GM23338 (cell line): ENCODE results near the gene KCNK1. TPM values are rescaled to one million over a fixed set of nuclear protein-coding genes. Genes with fewer than 3 reads are reported as not detected.

Experiments
- ATAC-seq: fragments of 200-7000 bp; cut with Tn5 transposase; 3 replicates; pipeline ENCODE4 v1.9.1; 2020
- DNase-seq: peaks from one replicate; pipeline ENCODE4 v3.0.0-alpha.2; 2015; ENCODE audit warnings: low spot score
- H2AFZ ChIP-seq: fragments of 200-600 bp; sonication (generic); 2 replicates; pipeline ENCODE4 v1.8.0; 2016; ENCODE audit warnings: antibody characterized with exemption, mild to moderate bottlenecking, moderate library complexity
- H3F3A ChIP-seq: fragments of 200-600 bp; sonication (generic); replicated peaks from 2 replicates; pipeline ENCODE4 v1.8.0; 2017; ENCODE audit warnings: antibody characterized with exemption, mixed run types, low read depth
- H3K27ac ChIP-seq: fragments of 200-600 bp; sonication (generic); 2 replicates; pipeline ENCODE4 v1.6.1; 2016; ENCODE audit warnings: low read depth
- H3K27me3 ChIP-seq: fragments of 200-600 bp; sonication (generic); 2 replicates; pipeline ENCODE4 v1.8.0; 2016; ENCODE audit warnings: mild to moderate bottlenecking, mixed run types, moderate library complexity; ENCODE audit not compliant: insufficient read depth
- H3K36me3 ChIP-seq: fragments of 200-600 bp; sonication (generic); 2 replicates; pipeline ENCODE4 v1.8.0; 2016; ENCODE audit warnings: mild to moderate bottlenecking; ENCODE audit not compliant: insufficient read depth
- H3K4me1 ChIP-seq: fragments of 200-600 bp; sonication (generic); 2 replicates; pipeline ENCODE4 v1.8.0; 2016; ENCODE audit warnings: mild to moderate bottlenecking, moderate library complexity; ENCODE audit not compliant: insufficient read depth
- H3K4me2 ChIP-seq: fragments of 200-600 bp; sonication (generic); 2 replicates; pipeline ENCODE4 v1.7.1; 2017; ENCODE audit warnings: mixed run types
- H3K4me3 ChIP-seq: fragments of 200-600 bp; sonication (generic); 2 replicates; pipeline ENCODE4 v1.6.1; 2016; ENCODE audit warnings: mixed run types
- H3K79me2 ChIP-seq: fragments of 200-600 bp; sonication (generic); replicated peaks from 2 replicates; pipeline ENCODE4 v1.8.0; 2017; ENCODE audit warnings: mild to moderate bottlenecking; ENCODE audit not compliant: insufficient read depth
- H3K9me2 ChIP-seq: fragments of 200-600 bp; sonication (generic); 2 replicates; pipeline ENCODE4 v1.8.0; 2017; ENCODE audit not compliant: insufficient read depth
- H4K20me1 ChIP-seq: fragments of 200-600 bp; sonication (generic); replicated peaks from 2 replicates; pipeline ENCODE4 v1.8.0; 2017; ENCODE audit warnings: mild to moderate bottlenecking; ENCODE audit not compliant: insufficient read depth
- H3K27ac Mint-ChIP-seq: 2 replicates; pipeline ENCODE4 v1.8.0; 2020; ENCODE audit warnings: inconsistent platforms, mild to moderate bottlenecking, moderate library complexity, mixed read lengths
- H3K27me3 Mint-ChIP-seq: 3 replicates; pipeline ENCODE4 v1.8.0; 2022; ENCODE audit warnings: low read depth, mild to moderate bottlenecking, moderate library complexity, mixed read lengths, inconsistent platforms; ENCODE audit not compliant: insufficient read depth, poor library complexity
- H3K36me3 Mint-ChIP-seq: 3 replicates; pipeline ENCODE4 v1.8.0; 2021; ENCODE audit warnings: low read depth, mild to moderate bottlenecking, inconsistent platforms, moderate library complexity, mixed read lengths
- H3K4me1 Mint-ChIP-seq: 3 replicates; pipeline ENCODE4 v1.8.0; 2020; ENCODE audit warnings: mild to moderate bottlenecking, inconsistent platforms, mixed read lengths
- H3K4me3 Mint-ChIP-seq: 3 replicates; pipeline ENCODE4 v1.8.0; 2021; ENCODE audit warnings: moderate library complexity, mild to moderate bottlenecking, inconsistent platforms, mixed read lengths
- H3K9me3 Mint-ChIP-seq: 3 replicates; pipeline ENCODE4 v1.8.0; 2020; ENCODE audit warnings: moderate library complexity, mild to moderate bottlenecking, inconsistent platforms, mixed read lengths
- CREB1 ChIP-seq: fragments of 250-450 bp; sonication (Bioruptor Pico); IDR thresholded peaks from 2 replicates; pipeline ENCODE4 v1.5.0; 2020; ENCODE audit warnings: low read depth, mild to moderate bottlenecking, moderate library complexity
- ETS1 ChIP-seq: IDR thresholded peaks from 2 replicates; pipeline ENCODE4 v1.6.1; 2016; ENCODE audit warnings: antibody characterized with exemption
- EZH2 ChIP-seq: fragments of 200-600 bp; sonication (generic); IDR thresholded peaks from one replicate; pipeline ENCODE4 v1.8.0; 2017; ENCODE audit warnings: antibody characterized with exemption, mild to moderate bottlenecking, low read depth; ENCODE audit not compliant: unreplicated experiment
- EZH2phosphoT487 ChIP-seq: fragments of 200-600 bp; sonication (generic); IDR thresholded peaks from one replicate; pipeline ENCODE4 v1.8.1; 2018; ENCODE audit warnings: antibody characterized with exemption; ENCODE audit not compliant: unreplicated experiment
- JUNB ChIP-seq: IDR thresholded peaks from one replicate; pipeline ENCODE4 v1.6.1; 2016; ENCODE audit warnings: antibody characterized with exemption; ENCODE audit not compliant: unreplicated experiment
- NANOG ChIP-seq: IDR thresholded peaks from 2 replicates; pipeline ENCODE4 v1.6.1; 2016; ENCODE audit warnings: antibody characterized with exemption, borderline replicate concordance
- POLR2AphosphoS5 ChIP-seq: IDR thresholded peaks from 2 replicates; pipeline ENCODE4 v1.6.1; 2016; ENCODE audit warnings: antibody characterized with exemption, low read depth
- STAT1 ChIP-seq: IDR thresholded peaks from one replicate; pipeline ENCODE4 v1.6.1; 2016; ENCODE audit warnings: antibody characterized with exemption; ENCODE audit not compliant: unreplicated experiment
- ZNF114 ChIP-seq: fragments of 250-450 bp; sonication (Bioruptor Pico); IDR thresholded peaks from 2 replicates; pipeline ENCODE4 v1.5.0; 2020; ENCODE audit warnings: mild to moderate bottlenecking, moderate library complexity
- ZNF331 ChIP-seq: fragments of 250-450 bp; sonication (Bioruptor Pico); IDR thresholded peaks from 2 replicates; pipeline ENCODE4 v1.5.0; 2020; ENCODE audit warnings: low read depth, mild to moderate bottlenecking, moderate library complexity
- polyA plus RNA-seq: library from polyadenylated mRNA; unstranded; fragments of >200 nt; fragmentation: Nextera tagmentation; extraction: Ambion mirVana; gene quantifications from 2 replicates; pipeline ENCODE4 v1.2.1, GENCODE V29; 2016
- total RNA-seq: library from RNA; depleted of rRNA; stranded (reverse); fragments of >200 nt; shearing (Covaris generic); gene quantifications from 2 replicates; pipeline ENCODE4 v1.2.3, GENCODE V29; 2014
- TF ChIP-seq, protein P1 (sequence below), 2 experiments: fragments of 200-600 bp in 1 of 2; sonication (generic) in 1 of 2; conservative IDR thresholded peaks; 2 replicates each; pipeline versions ENCODE4 v1.5.1 to v1.6.1; 2016 to 2017; ENCODE audit warnings: antibody characterized with exemption in 2 of 2, low read depth in 2 of 2, mild to moderate bottlenecking in 2 of 2, moderate library complexity in 1 of 2
- TF ChIP-seq, protein P2 (sequence below): IDR thresholded peaks from one replicate; pipeline ENCODE4 v1.6.1; 2018; ENCODE audit warnings: antibody characterized with exemption; ENCODE audit not compliant: unreplicated experiment
- TF ChIP-seq, protein P3 (sequence below): fragments of 250-450 bp; sonication (Bioruptor Pico); IDR thresholded peaks from 2 replicates; pipeline ENCODE4 v1.5.0; 2020; ENCODE audit warnings: mild to moderate bottlenecking, moderate library complexity

The KCNK1 gene
- total and polyA plus RNA-seq, 2 experiments from 2014 or later, result 10.1 to 12.7 TPM

DNA sequence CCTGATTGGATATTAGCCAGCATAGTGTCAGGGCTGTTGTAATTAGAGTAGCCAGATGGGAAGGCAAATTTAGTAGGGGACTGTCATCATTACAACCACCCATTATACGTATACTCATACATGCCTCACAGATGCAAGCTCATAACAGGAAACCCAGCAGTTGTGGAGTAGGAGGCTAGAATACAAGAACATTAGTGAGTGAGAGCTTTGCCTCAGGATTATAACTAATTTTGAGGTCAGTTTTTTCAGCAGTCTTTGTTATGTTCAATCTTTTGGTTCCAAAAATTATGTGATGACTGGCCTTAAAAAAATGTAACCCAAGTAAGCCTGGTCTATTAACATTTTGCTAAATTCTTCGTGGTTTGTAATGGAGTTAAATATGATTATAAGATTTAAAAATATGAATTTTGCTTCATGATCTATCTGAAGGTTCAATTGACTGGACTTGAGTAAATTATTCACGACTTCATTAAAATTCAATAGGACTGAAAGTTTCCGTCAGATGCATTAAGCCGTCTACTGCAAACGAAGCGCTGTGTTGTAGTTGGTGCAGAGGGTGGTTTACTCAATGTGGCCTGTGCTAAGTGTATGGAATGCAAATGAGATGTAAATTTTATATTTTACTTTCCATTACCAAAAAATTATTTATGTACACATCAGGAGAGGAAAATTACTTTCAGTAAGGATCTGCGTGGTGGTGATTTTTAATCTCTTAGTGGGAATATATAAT, 48.8 kb downstream of the KCNK1 start:
- DNase-seq (no peak), ATAC-seq (no peak)
- no peak overlapping the region for H3K27ac Mint-ChIP-seq
- Histone ChIP-seq H3F3A (no peaks in the 10 kb centered on the region), H3K9me2 (no peaks in the 10 kb centered on the region), H2AFZ (no peak overlapping the region), H3K4me3 (no peak overlapping the region), H3K27me3 (no peaks in the 10 kb centered on the region), H4K20me1 (0 out of 2 replicates have a peak, but pooled peaks cover 4% of the 10 kb centered on the region), H3K79me2 (no peaks in the 10 kb centered on the region), H3K27ac (no peak overlapping the region), H3K4me1 (no peaks in the 10 kb centered on the region), H3K4me2 (no peak overlapping the region), H3K36me3 (peaks cover 5% of the 10 kb centered on the region; the same call in 1 of the 2 replicates)
- H3K36me3 Mint-ChIP-seq, result peaks cover 9% of the 10 kb centered on the region
- no peaks in the 10 kb centered on the region; the same call in 2 of the 3 replicates for H3K4me1 Mint-ChIP-seq
- no peaks in the 10 kb centered on the region for H3K9me3 Mint-ChIP-seq
- no peaks in the 10 kb centered on the region for H3K27me3 Mint-ChIP-seq
- TF ChIP-seq NANOG, result no peak
- TF ChIP-seq, protein P1, sequence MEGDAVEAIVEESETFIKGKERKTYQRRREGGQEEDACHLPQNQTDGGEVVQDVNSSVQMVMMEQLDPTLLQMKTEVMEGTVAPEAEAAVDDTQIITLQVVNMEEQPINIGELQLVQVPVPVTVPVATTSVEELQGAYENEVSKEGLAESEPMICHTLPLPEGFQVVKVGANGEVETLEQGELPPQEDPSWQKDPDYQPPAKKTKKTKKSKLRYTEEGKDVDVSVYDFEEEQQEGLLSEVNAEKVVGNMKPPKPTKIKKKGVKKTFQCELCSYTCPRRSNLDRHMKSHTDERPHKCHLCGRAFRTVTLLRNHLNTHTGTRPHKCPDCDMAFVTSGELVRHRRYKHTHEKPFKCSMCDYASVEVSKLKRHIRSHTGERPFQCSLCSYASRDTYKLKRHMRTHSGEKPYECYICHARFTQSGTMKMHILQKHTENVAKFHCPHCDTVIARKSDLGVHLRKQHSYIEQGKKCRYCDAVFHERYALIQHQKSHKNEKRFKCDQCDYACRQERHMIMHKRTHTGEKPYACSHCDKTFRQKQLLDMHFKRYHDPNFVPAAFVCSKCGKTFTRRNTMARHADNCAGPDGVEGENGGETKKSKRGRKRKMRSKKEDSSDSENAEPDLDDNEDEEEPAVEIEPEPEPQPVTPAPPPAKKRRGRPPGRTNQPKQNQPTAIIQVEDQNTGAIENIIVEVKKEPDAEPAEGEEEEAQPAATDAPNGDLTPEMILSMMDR (conservative IDR thresholded peaks at IDR 0.05; ENCODE audit: low read depth in 2 of 2), result no peak
- no peak for TF ChIP-seq ZNF331 (CRISPR knock-in tag)
- TF ChIP-seq POLR2AphosphoS5, result no peak
- TF ChIP-seq, protein P2, sequence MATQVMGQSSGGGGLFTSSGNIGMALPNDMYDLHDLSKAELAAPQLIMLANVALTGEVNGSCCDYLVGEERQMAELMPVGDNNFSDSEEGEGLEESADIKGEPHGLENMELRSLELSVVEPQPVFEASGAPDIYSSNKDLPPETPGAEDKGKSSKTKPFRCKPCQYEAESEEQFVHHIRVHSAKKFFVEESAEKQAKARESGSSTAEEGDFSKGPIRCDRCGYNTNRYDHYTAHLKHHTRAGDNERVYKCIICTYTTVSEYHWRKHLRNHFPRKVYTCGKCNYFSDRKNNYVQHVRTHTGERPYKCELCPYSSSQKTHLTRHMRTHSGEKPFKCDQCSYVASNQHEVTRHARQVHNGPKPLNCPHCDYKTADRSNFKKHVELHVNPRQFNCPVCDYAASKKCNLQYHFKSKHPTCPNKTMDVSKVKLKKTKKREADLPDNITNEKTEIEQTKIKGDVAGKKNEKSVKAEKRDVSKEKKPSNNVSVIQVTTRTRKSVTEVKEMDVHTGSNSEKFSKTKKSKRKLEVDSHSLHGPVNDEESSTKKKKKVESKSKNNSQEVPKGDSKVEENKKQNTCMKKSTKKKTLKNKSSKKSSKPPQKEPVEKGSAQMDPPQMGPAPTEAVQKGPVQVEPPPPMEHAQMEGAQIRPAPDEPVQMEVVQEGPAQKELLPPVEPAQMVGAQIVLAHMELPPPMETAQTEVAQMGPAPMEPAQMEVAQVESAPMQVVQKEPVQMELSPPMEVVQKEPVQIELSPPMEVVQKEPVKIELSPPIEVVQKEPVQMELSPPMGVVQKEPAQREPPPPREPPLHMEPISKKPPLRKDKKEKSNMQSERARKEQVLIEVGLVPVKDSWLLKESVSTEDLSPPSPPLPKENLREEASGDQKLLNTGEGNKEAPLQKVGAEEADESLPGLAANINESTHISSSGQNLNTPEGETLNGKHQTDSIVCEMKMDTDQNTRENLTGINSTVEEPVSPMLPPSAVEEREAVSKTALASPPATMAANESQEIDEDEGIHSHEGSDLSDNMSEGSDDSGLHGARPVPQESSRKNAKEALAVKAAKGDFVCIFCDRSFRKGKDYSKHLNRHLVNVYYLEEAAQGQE, result no peak
- TF ChIP-seq, protein P3, sequence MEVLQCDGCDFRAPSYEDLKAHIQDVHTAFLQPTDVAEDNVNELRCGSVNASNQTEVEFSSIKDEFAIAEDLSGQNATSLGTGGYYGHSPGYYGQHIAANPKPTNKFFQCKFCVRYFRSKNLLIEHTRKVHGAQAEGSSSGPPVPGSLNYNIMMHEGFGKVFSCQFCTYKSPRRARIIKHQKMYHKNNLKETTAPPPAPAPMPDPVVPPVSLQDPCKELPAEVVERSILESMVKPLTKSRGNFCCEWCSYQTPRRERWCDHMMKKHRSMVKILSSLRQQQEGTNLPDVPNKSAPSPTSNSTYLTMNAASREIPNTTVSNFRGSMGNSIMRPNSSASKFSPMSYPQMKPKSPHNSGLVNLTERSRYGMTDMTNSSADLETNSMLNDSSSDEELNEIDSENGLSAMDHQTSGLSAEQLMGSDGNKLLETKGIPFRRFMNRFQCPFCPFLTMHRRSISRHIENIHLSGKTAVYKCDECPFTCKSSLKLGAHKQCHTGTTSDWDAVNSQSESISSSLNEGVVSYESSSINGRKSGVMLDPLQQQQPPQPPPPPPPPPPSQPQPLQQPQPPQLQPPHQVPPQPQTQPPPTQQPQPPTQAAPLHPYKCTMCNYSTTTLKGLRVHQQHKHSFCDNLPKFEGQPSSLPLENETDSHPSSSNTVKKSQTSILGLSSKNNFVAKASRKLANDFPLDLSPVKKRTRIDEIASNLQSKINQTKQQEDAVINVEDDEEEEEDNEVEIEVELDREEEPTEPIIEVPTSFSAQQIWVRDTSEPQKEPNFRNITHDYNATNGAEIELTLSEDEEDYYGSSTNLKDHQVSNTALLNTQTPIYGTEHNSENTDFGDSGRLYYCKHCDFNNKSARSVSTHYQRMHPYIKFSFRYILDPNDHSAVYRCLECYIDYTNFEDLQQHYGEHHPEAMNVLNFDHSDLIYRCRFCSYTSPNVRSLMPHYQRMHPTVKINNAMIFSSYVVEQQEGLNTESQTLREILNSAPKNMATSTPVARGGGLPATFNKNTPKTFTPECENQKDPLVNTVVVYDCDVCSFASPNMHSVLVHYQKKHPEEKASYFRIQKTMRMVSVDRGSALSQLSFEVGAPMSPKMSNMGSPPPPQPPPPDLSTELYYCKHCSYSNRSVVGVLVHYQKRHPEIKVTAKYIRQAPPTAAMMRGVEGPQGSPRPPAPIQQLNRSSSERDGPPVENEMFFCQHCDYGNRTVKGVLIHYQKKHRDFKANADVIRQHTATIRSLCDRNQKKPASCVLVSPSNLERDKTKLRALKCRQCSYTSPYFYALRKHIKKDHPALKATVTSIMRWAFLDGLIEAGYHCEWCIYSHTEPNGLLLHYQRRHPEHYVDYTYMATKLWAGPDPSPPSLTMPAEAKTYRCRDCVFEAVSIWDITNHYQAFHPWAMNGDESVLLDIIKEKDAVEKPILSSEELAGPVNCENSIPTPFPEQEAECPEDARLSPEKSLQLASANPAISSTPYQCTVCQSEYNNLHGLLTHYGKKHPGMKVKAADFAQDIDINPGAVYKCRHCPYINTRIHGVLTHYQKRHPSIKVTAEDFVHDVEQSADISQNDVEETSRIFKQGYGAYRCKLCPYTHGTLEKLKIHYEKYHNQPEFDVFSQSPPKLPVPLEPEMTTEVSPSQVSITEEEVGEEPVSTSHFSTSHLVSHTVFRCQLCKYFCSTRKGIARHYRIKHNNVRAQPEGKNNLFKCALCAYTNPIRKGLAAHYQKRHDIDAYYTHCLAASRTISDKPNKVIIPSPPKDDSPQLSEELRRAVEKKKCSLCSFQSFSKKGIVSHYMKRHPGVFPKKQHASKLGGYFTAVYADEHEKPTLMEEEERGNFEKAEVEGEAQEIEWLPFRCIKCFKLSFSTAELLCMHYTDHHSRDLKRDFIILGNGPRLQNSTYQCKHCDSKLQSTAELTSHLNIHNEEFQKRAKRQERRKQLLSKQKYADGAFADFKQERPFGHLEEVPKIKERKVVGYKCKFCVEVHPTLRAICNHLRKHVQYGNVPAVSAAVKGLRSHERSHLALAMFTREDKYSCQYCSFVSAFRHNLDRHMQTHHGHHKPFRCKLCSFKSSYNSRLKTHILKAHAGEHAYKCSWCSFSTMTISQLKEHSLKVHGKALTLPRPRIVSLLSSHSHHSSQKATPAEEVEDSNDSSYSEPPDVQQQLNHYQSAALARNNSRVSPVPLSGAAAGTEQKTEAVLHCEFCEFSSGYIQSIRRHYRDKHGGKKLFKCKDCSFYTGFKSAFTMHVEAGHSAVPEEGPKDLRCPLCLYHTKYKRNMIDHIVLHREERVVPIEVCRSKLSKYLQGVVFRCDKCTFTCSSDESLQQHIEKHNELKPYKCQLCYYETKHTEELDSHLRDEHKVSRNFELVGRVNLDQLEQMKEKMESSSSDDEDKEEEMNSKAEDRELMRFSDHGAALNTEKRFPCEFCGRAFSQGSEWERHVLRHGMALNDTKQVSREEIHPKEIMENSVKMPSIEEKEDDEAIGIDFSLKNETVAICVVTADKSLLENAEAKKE (CRISPR knock-in tag), result no peak
- TF ChIP-seq JUNB, result no peak
- TF ChIP-seq ETS1, result no peak
- no peak for TF ChIP-seq CREB1 (CRISPR knock-in tag)
- no peak for TF ChIP-seq EZH2
- TF ChIP-seq EZH2phosphoT487, result no peak
- TF ChIP-seq ZNF114 (CRISPR knock-in tag), result no peak
- TF ChIP-seq STAT1, result no peak
- H3K4me3 Mint-ChIP-seq, result no peak overlapping the region
